ENCODE results near the gene CHI3L2.
A peak's percentile ranks its signal among the peaks of the same experiment; 100 is the strongest.
"Not testable (repeated sequence)": the region's sequence is repeated elsewhere in the genome, so short reads cannot be mapped to it uniquely, and the experiment has no call there.

CHI3L2 gene

GRCh38 chr1:111202707-111203623, 24.5 kb upstream of the CHI3L2 start:
- DNase-seq (ENCODE audit: low read depth) = no peak

- peak; percentile 72 for DNase-seq (ENCODE audit: low read depth)
Measured at GRCh38 chr1:111203681-111204200, 23.8 kb upstream of the CHI3L2 start.

- DNase-seq (ENCODE audit: low read depth) = peak; percentile 70
Measured at GRCh38 chr1:111204201-111204982, 23.1 kb upstream of the CHI3L2 start.

GRCh38 chr1:111204983-111205713, 22.4 kb upstream of the CHI3L2 start:
- no peak for DNase-seq (ENCODE audit: low read depth)

GRCh38 chr1:111205714-111206050, 21.8 kb upstream of the CHI3L2 start:
- DNase-seq (ENCODE audit: low read depth) = no peak

GRCh38 chr1:111208921-111209320, 18.6 kb upstream of the CHI3L2 start:
- no peak for DNase-seq (ENCODE audit: low read depth)

GRCh38 chr1:111209622-111210021, 17.9 kb upstream of the CHI3L2 start:
- DNase-seq (ENCODE audit: low read depth) = no peak

- no peak for DNase-seq (ENCODE audit: low read depth)
Measured at GRCh38 chr1:111211921-111212320, 15.6 kb upstream of the CHI3L2 start.

- no peak for DNase-seq (ENCODE audit: low read depth)
Measured at GRCh38 chr1:111212634-111213335, 14.7 kb upstream of the CHI3L2 start.

GRCh38 chr1:111213412-111213811, 14.1 kb upstream of the CHI3L2 start:
- DNase-seq (ENCODE audit: low read depth) = no peak

- no peak for DNase-seq (ENCODE audit: low read depth)
Measured at GRCh38 chr1:111214074-111214801, 13.3 kb upstream of the CHI3L2 start.

GRCh38 chr1:111214884-111215283, 12.6 kb upstream of the CHI3L2 start:
- no peak for DNase-seq (ENCODE audit: low read depth)

- DNase-seq (ENCODE audit: low read depth) = not testable (repeated sequence)
Measured at GRCh38 chr1:111215285-111215684, 12.2 kb upstream of the CHI3L2 start.

GRCh38 chr1:111216751-111217150, 10.8 kb upstream of the CHI3L2 start:
- DNase-seq (ENCODE audit: low read depth) = no peak

GRCh38 chr1:111217183-111217910, 10.2 kb upstream of the CHI3L2 start:
- no peak for DNase-seq (ENCODE audit: low read depth)

- no peak for DNase-seq (ENCODE audit: low read depth)
Measured at GRCh38 chr1:111218701-111219556, 8.6 kb upstream of the CHI3L2 start.

GRCh38 chr1:111219557-111220286, 7.8 kb upstream of the CHI3L2 start:
- DNase-seq (ENCODE audit: low read depth) = no peak

- no peak for DNase-seq (ENCODE audit: low read depth)
Measured at GRCh38 chr1:111220302-111220890, 7.1 kb upstream of the CHI3L2 start.

All from stimulated activated CD8-positive, alpha-beta memory T cell treated with anti-CD3 and anti-CD28 coated beads, Interleukin-12 subunit alpha, Interleukin-12 subunit beta, amount 100 ng/mL, for 4 hours (primary cell).